GM12878 (cell line): Measurements from ENCODE around the gene FBXO33. TPM values are rescaled to one million over a fixed set of nuclear protein-coding genes. Genes with fewer than 3 reads are reported as not detected.
A peak's percentile ranks its signal among the peaks of the same experiment; 100 is the strongest.

Experiments used
- ATAC-seq: fragments of 200-7000 bp; cut with Tn5 transposase; 3 replicates; pipeline ENCODE4 v1.9.1; 2020; ENCODE audit warnings: mild to moderate bottlenecking, moderate library complexity
- BruUV-seq: library from RNA; stranded (reverse); fragments of 400-500 nt; replicated peaks from 2 replicates; lab custom pipeline; 2021; lab: Mats Ljungman, UMichigan
- CTCF ChIA-PET: fragments of 300-600 bp; sonication (Branson Sonifier 250); formaldehyde crosslinking; extraction: SDS; loops from one replicate; lab custom pipeline; 2021; ENCODE audit warnings: inconsistent platforms; lab: Yijun Ruan, JAX
- POLR2A ChIA-PET: fragments of 350-600 bp; formaldehyde crosslinking; extraction: SDS; loops from one replicate; lab custom pipeline; 2021; ENCODE audit warnings: inconsistent platforms; lab: Charles Lee
- RAD21 ChIA-PET: fragments of 300-600 bp; sonication (Branson Sonifier 250); formaldehyde crosslinking; loops from one replicate; lab custom pipeline; 2023; ENCODE audit warnings: antibody characterized with exemption; ENCODE audit not compliant: unreplicated experiment; lab: Charles Lee
- SMC1A ChIA-PET: fragments of 300-600 bp; sonication (Branson Sonifier 250); formaldehyde crosslinking; loops from one replicate; lab custom pipeline; 2023; ENCODE audit not compliant: unreplicated experiment, uncharacterized antibody; lab: Charles Lee
- DNase-seq: peaks from one replicate; pipeline ENCODE4 v3.0.0-alpha.2; 2011; ENCODE audit warnings: low read depth, low spot score
- FAIRE-seq: peaks from 3 replicates; lab custom pipeline; 2011; peaks lifted over from hg19 to GRCh38; lab: Jason Lieb, UNC
- H2AFZ ChIP-seq: 2 replicates; pipeline ENCODE4 v1.6.0; 2011; ENCODE audit warnings: low read depth, low read length, control low read depth; ENCODE audit not compliant: control insufficient read depth
- H3K27ac ChIP-seq: 2 replicates; pipeline ENCODE4 v1.5.1; 2011; ENCODE audit warnings: control low read depth; ENCODE audit not compliant: control insufficient read depth, insufficient read depth
- H3K27me3 ChIP-seq, 2 experiments: replicated peaks in 1 of 2; 2 replicates each; pipeline versions ENCODE4 v1.6.0 to v1.6.1; 2011; ENCODE audit warnings: low read length in 1 of 2; ENCODE audit not compliant: control insufficient read depth in 2 of 2, insufficient read depth in 2 of 2
- H3K36me3 ChIP-seq, 2 experiments: 2 replicates each; pipeline ENCODE4 v1.5.1; 2011; ENCODE audit warnings: low read length in 1 of 2; ENCODE audit not compliant: control insufficient read depth in 2 of 2, insufficient read depth in 2 of 2
- H3K4me1 ChIP-seq: 2 replicates; pipeline ENCODE4 v1.6.1; 2011; ENCODE audit warnings: mild to moderate bottlenecking, low read length, moderate library complexity, mixed read lengths; ENCODE audit not compliant: control insufficient read depth, insufficient read depth
- H3K4me2 ChIP-seq: 2 replicates; pipeline ENCODE4 v1.6.0; 2011; ENCODE audit warnings: control low read depth; ENCODE audit not compliant: control insufficient read depth, insufficient read depth
- H3K4me3 ChIP-seq: fragments of 200-600 bp; sonication (generic); 2 replicates; pipeline ENCODE4 v1.5.1; 2016
- H3K79me2 ChIP-seq: 2 replicates; pipeline ENCODE4 v1.6.0; 2011; ENCODE audit warnings: low read length; ENCODE audit not compliant: control insufficient read depth, insufficient read depth
- H3K9ac ChIP-seq: 2 replicates; pipeline ENCODE4 v1.8.0; 2011; ENCODE audit warnings: low read length, control low read depth, mixed read lengths; ENCODE audit not compliant: control insufficient read depth, insufficient read depth
- H3K9me3 ChIP-seq: replicated peaks from 3 replicates; pipeline ENCODE4 v1.5.1; 2011; ENCODE audit warnings: mild to moderate bottlenecking, low read length; ENCODE audit not compliant: control insufficient read depth, insufficient read depth
- H4K20me1 ChIP-seq: 2 replicates; pipeline ENCODE4 v1.6.0; 2011; ENCODE audit not compliant: control insufficient read depth, insufficient read depth
- ATF7 ChIP-seq: fragments of 450-650 bp; IDR thresholded peaks from 2 replicates; pipeline ENCODE4 v1.6.1; 2016; ENCODE audit warnings: low read depth, mild to moderate bottlenecking
- CHD4 ChIP-seq: fragments of 200-600 bp; sonication (generic); IDR thresholded peaks from 2 replicates; pipeline ENCODE4 v1.6.1; 2016; ENCODE audit warnings: mild to moderate bottlenecking
- MEF2A ChIP-seq: IDR thresholded peaks from 2 replicates; pipeline ENCODE4 v1.6.1; 2011; ENCODE audit warnings: low read depth, mild to moderate bottlenecking, low read length, moderate library complexity; ENCODE audit not compliant: insufficient read depth
- POU2F2 ChIP-seq: IDR thresholded peaks from 3 replicates; pipeline ENCODE4 v1.6.1; 2011; ENCODE audit warnings: low read depth, mild to moderate bottlenecking, low read length, borderline replicate concordance
- PRDM15 ChIP-seq: fragments of 450-650 bp; formaldehyde crosslinking; IDR thresholded peaks from 2 replicates; pipeline ENCODE4 v1.4.0; 2020; ENCODE audit warnings: mild to moderate bottlenecking, moderate library complexity
- RBBP5 ChIP-seq: fragments of 200-600 bp; sonication (generic); conservative IDR thresholded peaks from 2 replicates; pipeline ENCODE4 v1.6.1; 2016
- SIX5 ChIP-seq: IDR thresholded peaks from 2 replicates; pipeline ENCODE4 v1.6.1; 2011; ENCODE audit warnings: mild to moderate bottlenecking, low read depth, low read length, moderate library complexity; ENCODE audit not compliant: severe bottlenecking
- WGBS: methylation state at CpG from one replicate; pipeline ENCODE4 v1.1.6; 2016; ENCODE audit warnings: low lambda C conversion rate; ENCODE audit not compliant: insufficient replicate concordance, insufficient coverage; ENCODE audit errors: missing lambda C conversion rate; 5-methylcytosine and 5-hydroxymethylcytosine counted together
- in situ Hi-C: fragments of 300-500 bp; cut with MboI; formaldehyde crosslinking; loops from 9 replicates; pipeline ENCODE4 v1.14.3; 2018; ENCODE audit warnings: mixed read lengths
- intact Hi-C: fragments of 100-400 bp; cut with micrococcal nuclease; formaldehyde crosslinking; loops from one replicate; pipeline ENCODE4 v1.14.2; 2022; ENCODE audit not compliant: unreplicated experiment
- polyA plus RNA-seq, 11 experiments: library from polyadenylated mRNA; depleted of rRNA in 4 of 11; unstranded in 6 of 11; stranded (reverse) in 5 of 11; fragments of >200 nt; fragmentation: Nextera tagmentation in 4 of 11; fragmentation: Illumina TruSeq in 1 of 11; extraction: Ambion mirVana in 4 of 11; extraction: Trizol in 1 of 11; gene quantifications; 1 replicate in 1 of 11; 2 replicates in 10 of 11; pipeline versions ENCODE4 v1.2.1 to v1.2.3, GENCODE V29; 2011 to 2016; ENCODE audit warnings: inconsistent platforms in 2 of 11, missing spikeins in 2 of 11, low read depth in 1 of 11
- total RNA-seq, 4 experiments: library from RNA; depleted of rRNA in 3 of 4; stranded (reverse); fragments of >200 nt in 3 of 4; fragmentation: Illumina TruSeq in 1 of 4; extraction: Trizol in 1 of 4; gene quantifications; 2 replicates each; pipeline versions ENCODE4 v1.2.1 to v1.2.3, GENCODE V29; 2013 to 2021

The FBXO33 gene
- total and polyA plus RNA-seq, 10 of the 15 experiments (the other 5 are each of a cell fraction or from before 2014, with no cell fraction given) = 4.7 to 56.9 (median 19.6) TPM

DNA sequence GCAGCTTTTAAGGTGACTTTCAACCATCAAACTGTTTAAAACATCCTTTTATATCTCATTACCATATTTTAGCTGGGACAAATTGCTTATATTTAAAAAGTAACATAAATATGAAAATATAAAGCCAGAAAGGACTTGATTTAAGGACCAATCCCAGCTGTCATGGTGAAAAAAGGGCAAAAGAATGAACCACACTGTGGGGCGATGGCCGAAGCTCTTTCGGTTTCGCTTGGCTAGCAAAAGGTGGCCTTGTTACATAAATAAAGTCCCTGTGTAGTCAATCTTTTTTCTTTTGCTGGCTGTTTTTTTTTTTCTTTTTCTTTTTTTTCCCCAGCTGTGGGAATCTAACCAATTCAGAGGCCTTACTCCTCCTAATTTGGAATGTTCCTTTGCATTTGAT, 50.9 kb downstream of the FBXO33 start:
- TF ChIP-seq ATF7 (no peak), RBBP5 (no peak), MEF2A (no peak), POU2F2 (no peak), CHD4 (no peak), SIX5 (no peak), PRDM15 (CRISPR knock-in tag) (no peak)
- Histone ChIP-seq H3K4me2 (no peak overlapping the region), H2AFZ (no peak overlapping the region), H3K27ac (no peak overlapping the region), H3K4me1 (no peaks in the 10 kb centered on the region), H3K4me3 (no peak overlapping the region), H3K27me3 (no peaks in the 10 kb centered on the region), H3K79me2 (no peaks in the 10 kb centered on the region), H3K9me3 (no peaks in the 10 kb centered on the region), H3K36me3 (no peaks in the 10 kb centered on the region), H3K9ac (no peak overlapping the region), H4K20me1 (no peaks in the 10 kb centered on the region)
- ChIA-PET POLR2A (interaction anchor here (0.6 to 1.5 kb wide), 2 partner anchors 52 to 392 kb away, joined by 3 to 7 read pairs; no protein-coding TSS in a partner anchor), RAD21 (interaction anchor here (0.9 to 1.3 kb wide), 2 partner anchors 45 to 86 kb away, joined by 3 read pairs; no protein-coding TSS in a partner anchor), SMC1A (interaction anchor here (0.6 to 4.1 kb wide), 11 partner anchors 8 to 247 kb away, joined by 3 to 16 read pairs (median 4); no protein-coding TSS in a partner anchor), CTCF (interaction anchor here (0.6 to 2.4 kb wide), 9 partner anchors 11 to 1884 kb away, joined by 3 to 8 read pairs (median 5); no protein-coding TSS in a partner anchor)
- 98% methylated on average over 4 of the region's 4 CpGs for WGBS
- DNase-seq (no peak), FAIRE-seq (no peak), ATAC-seq (peak; percentile 48; the same call in 2 of the 3 replicates)
- in situ Hi-C loops = no loop called here
- no TSS peak for BruUV-seq
- intact Hi-C loops = no loop called here
